HepG2 (cell line): Measurements from ENCODE around the gene SF3B6. TPM values are rescaled to one million over a fixed set of nuclear protein-coding genes. Genes with fewer than 3 reads are reported as not detected.

Source experiments
- ATAC-seq: fragments of 200-7000 bp; cut with Tn5 transposase; 3 replicates; pipeline ENCODE4 v1.9.1; 2020; ENCODE audit warnings: mild to moderate bottlenecking, moderate library complexity
- BruUV-seq: library from RNA; stranded (reverse); fragments of 400-500 nt; replicated peaks from 2 replicates; lab custom pipeline; 2021; lab: Mats Ljungman, UMichigan
- CTCF ChIA-PET: fragments of 300-600 bp; formaldehyde crosslinking; extraction: SDS; loops from one replicate; lab custom pipeline; 2021; ENCODE audit warnings: low total read pairs, inconsistent platforms, low intra/inter-chr PET ratio; lab: Yijun Ruan, JAX
- POLR2A ChIA-PET: fragments of 350-600 bp; sonication (Branson Sonifier 250); formaldehyde crosslinking; loops from one replicate; lab custom pipeline; 2020; ENCODE audit warnings: antibody characterized with exemption, inconsistent platforms; lab: Yijun Ruan, JAX
- DNase-seq: peaks from one replicate; pipeline ENCODE4 v3.0.0-alpha.2; 2015; ENCODE audit warnings: low spot score
- FAIRE-seq: peaks from 3 replicates; lab custom pipeline; 2011; peaks lifted over from hg19 to GRCh38; lab: Jason Lieb, UNC
- H2AFZ ChIP-seq: one replicate; pipeline ENCODE4 v1.6.1; 2011; ENCODE audit warnings: low read length, inconsistent platforms
- H3K27ac ChIP-seq: fragments of 300-600 bp; 3 replicates; pipeline ENCODE4 v1.8.0; 2011; ENCODE audit warnings: mixed run types, mild to moderate bottlenecking, mixed read lengths, low read length, inconsistent platforms; ENCODE audit not compliant: insufficient read depth; ENCODE audit errors: extremely low read length
- H3K27me3 ChIP-seq, 2 experiments: fragments of 200-600 bp in 1 of 2; 2 replicates in 1 of 2; 3 replicates in 1 of 2; pipeline versions ENCODE4 v1.6.0 to v1.8.0; 2011; ENCODE audit warnings: low read length in 2 of 2, mild to moderate bottlenecking in 2 of 2, moderate library complexity in 2 of 2, inconsistent platforms in 1 of 2; ENCODE audit not compliant: insufficient read depth in 2 of 2, control insufficient read depth in 1 of 2
- H3K36me3 ChIP-seq, 2 experiments: fragments of 200-600 bp in 1 of 2; replicated peaks in 1 of 2; 2 replicates in 1 of 2; 3 replicates in 1 of 2; pipeline versions ENCODE4 v1.5.1 to v1.8.0; 2011; ENCODE audit warnings: low read length in 2 of 2, inconsistent platforms in 1 of 2; ENCODE audit not compliant: insufficient read depth in 2 of 2, control insufficient read depth in 1 of 2
- H3K4me1 ChIP-seq: 2 replicates; pipeline ENCODE4 v1.5.1; 2012; ENCODE audit warnings: low read length, inconsistent platforms; ENCODE audit not compliant: insufficient read depth
- H3K4me2 ChIP-seq: 2 replicates; pipeline ENCODE4 v1.6.0; 2011; ENCODE audit warnings: low read depth, low read length, inconsistent platforms
- H3K4me3 ChIP-seq, 3 experiments: fragments of 200-600 bp in 1 of 3; sonication (generic), shearing (Covaris generic) in 1 of 3; replicated peaks in 1 of 3; 2 replicates each; pipeline ENCODE4 v1.5.1; 2011 to 2016; ENCODE audit warnings: low read length in 3 of 3, inconsistent platforms in 2 of 3, low read depth in 2 of 3, mild to moderate bottlenecking in 2 of 3, control low read depth in 1 of 3, mixed read lengths in 1 of 3; ENCODE audit not compliant: insufficient read depth in 1 of 3
- H3K79me2 ChIP-seq: one replicate; pipeline ENCODE4 v1.6.1; 2011; ENCODE audit warnings: low read length, inconsistent platforms; ENCODE audit not compliant: insufficient read depth
- H3K9ac ChIP-seq: 2 replicates; pipeline ENCODE4 v1.6.0; 2011; ENCODE audit warnings: mild to moderate bottlenecking, low read depth, low read length, inconsistent platforms; ENCODE audit not compliant: insufficient read depth
- H3K9me3 ChIP-seq: 2 replicates; pipeline ENCODE4 v1.5.1; 2012; ENCODE audit warnings: mild to moderate bottlenecking, low read length
- H4K20me1 ChIP-seq: 2 replicates; pipeline ENCODE4 v1.6.0; 2011; ENCODE audit warnings: inconsistent platforms, mild to moderate bottlenecking, low read length, moderate library complexity; ENCODE audit not compliant: insufficient read depth
- AGO2 ChIP-seq: fragments of 200-400 bp; formaldehyde crosslinking; optimal IDR thresholded peaks from 2 replicates; pipeline ENCODE3; 2017; ENCODE audit warnings: mild to moderate bottlenecking, low read depth, low read length, moderate library complexity
- HNRNPK ChIP-seq: fragments of 200-400 bp; formaldehyde crosslinking; IDR thresholded peaks from 2 replicates; pipeline ENCODE4 v1.6.1; 2018; ENCODE audit warnings: low read length, low read depth, moderate library complexity, mild to moderate bottlenecking; ENCODE audit not compliant: poor library complexity, severe bottlenecking
- NFAT5 ChIP-seq: sonication (generic); formaldehyde crosslinking; IDR thresholded peaks from 2 replicates; pipeline ENCODE4 v1.4.0; 2020; ENCODE audit warnings: missing genetic modification reagents
- POGK ChIP-seq: sonication (generic); formaldehyde crosslinking; conservative IDR thresholded peaks from 2 replicates; pipeline ENCODE4 v1.8.0; 2022; ENCODE audit warnings: mild to moderate bottlenecking, moderate library complexity, missing genetic modification reagents
- RBFOX2 ChIP-seq: fragments of 200-400 bp; formaldehyde crosslinking; IDR thresholded peaks from 2 replicates; pipeline ENCODE4 v1.6.1; 2017; ENCODE audit warnings: low read depth, mild to moderate bottlenecking, low read length
- SAFB2 ChIP-seq: sonication (generic); formaldehyde crosslinking; IDR thresholded peaks from 2 replicates; pipeline ENCODE4 v1.5.1; 2020; ENCODE audit warnings: missing genetic modification reagents, low read depth, mild to moderate bottlenecking, borderline replicate concordance
- ZNF430 ChIP-seq: sonication (generic); formaldehyde crosslinking; IDR thresholded peaks from 2 replicates; pipeline ENCODE4 v1.9.0; 2021; ENCODE audit warnings: mild to moderate bottlenecking, missing genetic modification reagents
- ZNF740 ChIP-seq: sonication (generic); formaldehyde crosslinking; IDR thresholded peaks from 2 replicates; pipeline ENCODE4 v1.4.0; 2020; ENCODE audit warnings: missing genetic modification reagents
- WGBS: methylation state at CpG from one replicate; pipeline ENCODE4 v1.1.6; 2017; ENCODE audit warnings: low lambda C conversion rate; 5-methylcytosine and 5-hydroxymethylcytosine counted together
- in situ Hi-C: cut with HindIII; loops from 2 replicates; pipeline ENCODE4 v1.10.0; 2017; ENCODE audit warnings: low pct_unique_long_range_greater_than_20kb; ENCODE audit not compliant: extremely low pct_ligation_motif_present
- intact Hi-C: fragments of 100-400 bp; cut with micrococcal nuclease; formaldehyde crosslinking; loops from one replicate; pipeline ENCODE4 v1.10.0; 2022; ENCODE audit not compliant: unreplicated experiment
- polyA plus RNA-seq, 8 experiments: library from polyadenylated mRNA; depleted of rRNA in 3 of 8; stranded (reverse) in 7 of 8; unstranded in 1 of 8; fragments of >200 nt; fragmentation: Illumina TruSeq in 4 of 8; extraction: Trizol in 4 of 8; gene quantifications; 2 replicates each; pipeline versions ENCODE4 v1.2.1 to v1.2.3, GENCODE V29; 2011 to 2016; ENCODE audit warnings: low read depth in 4 of 8, missing spikeins in 1 of 8, mixed read lengths in 1 of 8; ENCODE audit not compliant: insufficient read depth in 1 of 8
- total RNA-seq, 5 experiments: library from RNA; depleted of rRNA; stranded (reverse); fragments of >200 nt; fragmentation: Illumina TruSeq; extraction: Trizol; gene quantifications; 2 replicates each; pipeline ENCODE4 v1.2.3, GENCODE V29; 2016; ENCODE audit warnings: low read depth in 1 of 5

Gene SF3B6
- total and polyA plus RNA-seq, 2 of the 13 experiments (the other 11 are each of a cell fraction or from before 2014, with no cell fraction given), result 177 to 182 TPM

DNA sequence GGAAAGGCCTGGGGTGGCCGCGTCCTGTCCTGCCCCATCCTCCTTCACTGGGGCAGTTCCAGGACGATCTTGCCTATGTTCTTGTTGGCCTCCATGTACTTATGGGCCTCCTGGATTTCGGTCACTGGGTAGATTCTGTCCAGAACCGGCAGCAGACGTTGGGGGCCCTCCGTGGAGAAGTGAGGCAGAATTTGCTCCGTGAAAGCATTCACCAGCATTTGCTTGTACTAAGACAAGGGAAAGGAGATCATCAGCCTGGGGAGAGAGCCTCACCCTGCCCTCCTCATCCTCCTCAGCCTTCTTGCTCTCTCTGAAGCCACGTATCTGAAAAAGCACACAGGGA, 1.4 kb upstream of the SF3B6 start:
- POLR2A ChIA-PET, result interaction anchor here (1.7 to 2.6 kb wide), 2 partner anchors 7 to 66 kb away, joined by 7 to 38 read pairs; partner anchors contain the start of gene TP53I3
- Histone ChIP-seq H3K4me2 (no peak overlapping the region), H3K9me3 (no peaks in the 10 kb centered on the region), H3K9ac (no peak overlapping the region), H4K20me1 (no peaks in the 10 kb centered on the region), H3K27me3 (no peaks in the 10 kb centered on the region; a peak in 1 of 5 replicates), H3K4me1 (peaks cover 16% of the 10 kb centered on the region), H3K36me3 (peaks cover 7 to 20% of the 10 kb centered on the region in 2 experiments), H3K4me3 (no peak overlapping the region), H3K79me2 (peaks cover 23% of the 10 kb centered on the region), H2AFZ (no peak overlapping the region), H3K27ac (peak overlapping the region; percentile 36)
- no peak for TF ChIP-seq ZNF740 (CRISPR knock-in tag)
- TF ChIP-seq ZNF430, result 0 out of 2 replicates have a peak, but pooled peaks have one; percentile 21
- 87% methylated on average over 9 of the region's 9 CpGs for WGBS
- BruUV-seq, result no TSS peak
- CTCF ChIA-PET, result no interaction called here
- DNase-seq (no peak), ATAC-seq (no peak), FAIRE-seq (no peak)
- intact Hi-C loops, result loop anchor here (2.0 kb wide), 1 partner anchor 137 kb away; the partner anchor contains the start of gene UBXN2A
- in situ Hi-C loops, result no loop called here

DNA sequence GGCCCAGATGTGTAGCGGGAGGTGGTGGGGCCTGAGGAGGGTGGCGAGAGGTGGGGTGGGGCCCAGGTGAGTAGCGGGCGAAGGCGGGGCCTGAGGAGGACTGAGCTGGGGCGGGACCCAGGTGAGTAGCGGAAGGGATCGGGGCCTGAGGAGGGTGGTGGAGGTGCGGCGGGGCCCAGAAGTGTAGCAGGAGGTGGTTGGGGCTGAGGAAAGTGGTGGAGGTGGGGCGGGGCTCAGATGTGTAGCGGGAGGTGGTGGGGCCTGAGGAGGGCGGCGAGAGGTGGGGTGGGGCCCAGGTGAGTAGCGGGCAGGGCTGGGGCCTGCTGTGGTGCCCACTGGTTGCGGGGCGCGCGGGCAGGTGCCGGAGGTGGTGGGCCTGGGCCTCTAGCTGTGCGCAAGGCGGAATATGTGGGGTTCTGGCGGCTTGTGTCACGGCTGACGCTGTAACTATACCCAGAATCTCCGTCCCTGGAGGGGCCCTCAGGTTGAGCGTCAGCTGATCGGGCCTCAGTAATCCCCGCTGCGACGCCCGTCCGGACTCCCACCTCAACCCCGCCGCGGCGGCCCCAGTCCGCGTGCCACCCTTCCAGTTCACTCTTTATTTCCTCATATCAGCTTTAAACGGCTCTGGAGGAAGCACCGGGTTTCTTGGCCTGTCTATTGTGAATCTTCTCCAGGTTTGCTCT, 866 bp upstream of the SF3B6 start:
- Histone ChIP-seq H3K9me3 (no peaks in the 10 kb centered on the region), H3K27ac (peak overlapping the region; percentile 36), H3K27me3 (no peaks in the 10 kb centered on the region; a peak in 1 of 5 replicates), H3K36me3 (peaks cover 5 to 19% of the 10 kb centered on the region in 2 experiments), H2AFZ (no peak overlapping the region), H3K79me2 (peaks cover 25% of the 10 kb centered on the region), H3K9ac (no peak overlapping the region), H3K4me2 (no peak overlapping the region), H3K4me1 (peaks cover 15% of the 10 kb centered on the region), H4K20me1 (no peaks in the 10 kb centered on the region), H3K4me3 (peak overlapping the region; percentile 76 to 100 (median 94); a peak in 4 of 6 replicates)
- whole genome bisulfite sequencing, result 91% methylated on average over 41 of the region's 41 CpGs
- POLR2A ChIA-PET, result interaction anchor here (0.7 to 2.6 kb wide), 21 partner anchors 7 to 716 kb away, joined by 3 to 66 read pairs (median 5); partner anchors contain the start of genes ATAD2B, CENPO, FAM228B and FKBP1B
- ATAC-seq, result no peak
- no TSS peak for BruUV-seq
- in situ Hi-C loops (no loop called here), intact Hi-C loops (loop anchor here (1.0 to 2.0 kb wide), 3 partner anchors 30 to 136 kb away; partner anchors contain the start of genes UBXN2A and WDCP)
- no peak for FAIRE-seq
- DNase-seq, result no peak
- CTCF ChIA-PET, result interaction anchor here (2.3 kb wide), 1 partner anchor 87 kb away, joined by 10 read pairs; no protein-coding TSS in a partner anchor
- TF ChIP-seq NFAT5 (CRISPR knock-in tag) (no peak), AGO2 (peak; percentile 16), HNRNPK (peak; percentile 35), RBFOX2 (0 out of 2 replicates have a peak, but pooled peaks have one; percentile 26), POGK (no peak), SAFB2 (CRISPR knock-in tag) (0 out of 2 replicates have a peak, but pooled peaks have one; percentile 6)
